Measurements from ENCODE around the gene MBIP.

MBIP gene, protein sequence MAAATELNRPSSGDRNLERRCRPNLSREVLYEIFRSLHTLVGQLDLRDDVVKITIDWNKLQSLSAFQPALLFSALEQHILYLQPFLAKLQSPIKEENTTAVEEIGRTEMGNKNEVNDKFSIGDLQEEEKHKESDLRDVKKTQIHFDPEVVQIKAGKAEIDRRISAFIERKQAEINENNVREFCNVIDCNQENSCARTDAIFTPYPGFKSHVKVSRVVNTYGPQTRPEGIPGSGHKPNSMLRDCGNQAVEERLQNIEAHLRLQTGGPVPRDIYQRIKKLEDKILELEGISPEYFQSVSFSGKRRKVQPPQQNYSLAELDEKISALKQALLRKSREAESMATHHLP

DNA sequence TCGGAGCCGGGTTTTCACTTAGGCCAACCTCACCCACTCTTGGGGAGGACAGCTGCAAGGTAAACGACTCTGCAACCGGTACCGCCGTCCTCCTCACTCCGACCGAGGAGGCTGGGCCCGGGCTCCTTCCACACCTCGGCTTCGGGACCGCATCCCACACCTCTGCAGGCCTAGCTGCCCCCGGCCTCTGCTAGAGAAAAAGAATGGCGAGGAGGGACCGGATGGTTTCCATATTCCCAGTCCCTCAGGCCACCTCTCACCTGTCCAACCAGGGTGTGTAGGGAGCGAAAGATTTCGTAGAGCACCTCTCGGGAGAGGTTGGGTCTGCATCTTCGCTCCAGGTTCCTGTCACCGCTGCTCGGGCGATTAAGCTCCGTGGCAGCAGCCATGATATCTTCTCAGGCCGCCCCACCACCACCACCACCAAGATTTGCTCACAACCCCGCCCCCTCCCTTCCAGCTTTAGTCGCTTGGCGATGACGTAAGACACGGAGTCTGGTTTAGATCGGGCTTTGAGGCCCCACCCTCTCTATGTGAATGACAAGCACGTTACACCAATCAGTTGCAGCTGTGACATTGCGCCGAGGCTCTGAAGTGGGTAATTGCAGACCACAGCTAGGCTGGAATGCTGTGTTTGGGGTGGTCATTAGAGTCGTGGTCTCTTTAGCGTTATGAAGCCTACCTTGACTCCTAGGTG, at the start of gene MBIP:
TSS of gene MBIP (minus strand) at position 438 of the 697 bp plus-strand sequence. CDS start at position 389, 49 bp downstream.
- peak; percentile 92 for DNase-seq (ENCODE audit: low read depth)
- TF ChIP-seq, protein P1, sequence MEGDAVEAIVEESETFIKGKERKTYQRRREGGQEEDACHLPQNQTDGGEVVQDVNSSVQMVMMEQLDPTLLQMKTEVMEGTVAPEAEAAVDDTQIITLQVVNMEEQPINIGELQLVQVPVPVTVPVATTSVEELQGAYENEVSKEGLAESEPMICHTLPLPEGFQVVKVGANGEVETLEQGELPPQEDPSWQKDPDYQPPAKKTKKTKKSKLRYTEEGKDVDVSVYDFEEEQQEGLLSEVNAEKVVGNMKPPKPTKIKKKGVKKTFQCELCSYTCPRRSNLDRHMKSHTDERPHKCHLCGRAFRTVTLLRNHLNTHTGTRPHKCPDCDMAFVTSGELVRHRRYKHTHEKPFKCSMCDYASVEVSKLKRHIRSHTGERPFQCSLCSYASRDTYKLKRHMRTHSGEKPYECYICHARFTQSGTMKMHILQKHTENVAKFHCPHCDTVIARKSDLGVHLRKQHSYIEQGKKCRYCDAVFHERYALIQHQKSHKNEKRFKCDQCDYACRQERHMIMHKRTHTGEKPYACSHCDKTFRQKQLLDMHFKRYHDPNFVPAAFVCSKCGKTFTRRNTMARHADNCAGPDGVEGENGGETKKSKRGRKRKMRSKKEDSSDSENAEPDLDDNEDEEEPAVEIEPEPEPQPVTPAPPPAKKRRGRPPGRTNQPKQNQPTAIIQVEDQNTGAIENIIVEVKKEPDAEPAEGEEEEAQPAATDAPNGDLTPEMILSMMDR (conservative IDR thresholded peaks at IDR 0.05; ENCODE audit: low read depth, low read length) = no peak
- peak within 1 kb of the TSS; percentile 95 for H3K4me3 ChIP-seq (ENCODE audit: low read length)

DNA sequence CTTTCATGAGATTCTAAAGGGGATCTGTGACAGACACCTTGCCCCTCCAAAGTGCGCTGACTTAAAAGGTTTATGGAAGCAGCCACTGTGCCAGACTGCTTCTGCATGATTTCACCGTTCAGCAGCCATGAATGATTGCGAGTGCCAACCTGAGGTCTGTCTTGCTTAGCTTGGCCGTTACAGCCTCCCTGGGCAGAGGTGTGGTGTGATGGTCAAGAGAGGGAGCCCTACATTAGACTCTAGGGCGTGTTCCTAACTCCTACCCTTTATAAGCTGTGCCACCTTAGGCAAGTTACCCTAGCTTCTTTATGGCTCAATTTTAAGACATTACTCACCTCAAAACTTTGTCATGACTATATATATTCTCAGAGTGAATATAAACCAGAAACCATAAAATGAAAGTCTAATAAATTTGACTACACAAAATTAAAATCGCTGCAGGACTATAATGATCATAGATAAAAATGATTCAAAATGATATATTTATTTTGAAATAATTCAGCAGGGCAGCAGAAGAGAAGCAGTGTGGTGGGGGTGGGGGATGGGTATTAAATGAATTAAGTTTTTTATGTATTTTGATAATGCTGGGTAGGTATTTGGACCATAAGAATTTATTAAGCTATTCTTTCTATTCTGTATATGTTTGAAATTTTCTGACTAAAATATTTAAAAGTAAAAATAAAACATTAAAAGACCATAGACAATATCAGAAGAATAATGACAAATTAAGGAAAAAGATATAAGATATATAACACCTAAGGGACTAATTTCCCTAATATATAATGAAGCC, 47.7 kb upstream of the MBIP start:
- TF ChIP-seq, protein P1 (conservative IDR thresholded peaks at IDR 0.05; ENCODE audit: low read depth, low read length) = no peak

DNA sequence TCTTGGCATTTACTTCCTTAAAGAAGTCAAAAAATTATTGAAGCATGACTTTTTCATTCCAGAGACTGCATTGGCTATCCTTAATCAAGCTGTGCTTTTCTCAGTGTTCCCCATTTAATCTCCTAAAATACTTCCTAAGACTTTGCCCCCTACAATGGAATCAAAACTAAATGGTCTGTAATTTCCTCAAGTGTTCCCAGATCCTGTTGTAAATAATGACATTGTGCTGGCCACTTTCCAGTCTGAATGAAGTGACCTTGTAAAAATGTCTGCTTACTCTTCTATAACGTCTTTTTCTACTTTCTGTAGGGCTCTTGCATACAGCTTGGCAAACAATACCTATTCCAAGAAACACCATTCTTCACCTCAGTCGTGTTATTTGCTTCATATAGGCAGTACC, 45.3 kb upstream of the MBIP start:
- TF ChIP-seq, protein P1 (conservative IDR thresholded peaks at IDR 0.05; ENCODE audit: low read depth, low read length) = no peak
- H3K4me3 ChIP-seq (ENCODE audit: low read length) = no peak overlapping the region
- DNase-seq (ENCODE audit: low read depth) = no peak

More for the DNA sequence above, 47.7 kb upstream of the MBIP start:
- DNase-seq (ENCODE audit: low read depth) = no peak
- no peak overlapping the region for H3K4me3 ChIP-seq (ENCODE audit: low read length)

DNA sequence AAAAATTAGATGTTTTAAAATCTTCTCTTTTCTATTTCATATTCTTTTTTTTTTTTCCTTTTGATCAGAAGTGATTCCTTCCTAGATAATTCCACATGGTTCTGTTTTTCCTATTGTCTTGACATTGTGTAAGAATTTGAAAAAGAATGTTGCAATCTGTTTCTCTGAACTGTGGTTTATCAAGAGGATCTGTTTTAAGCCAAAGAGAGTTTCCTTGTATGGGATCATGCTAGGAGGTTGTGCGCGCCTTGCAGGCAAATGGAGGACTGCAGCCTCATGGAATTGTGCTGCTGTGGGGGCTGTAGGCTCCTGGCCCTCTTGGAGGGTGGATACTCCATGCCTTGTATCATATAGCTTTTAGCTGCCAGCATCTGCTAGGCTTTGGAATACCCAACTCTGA, 43.3 kb upstream of the MBIP start:
- DNase-seq (ENCODE audit: low read depth) = no peak
- H3K4me3 ChIP-seq (ENCODE audit: low read length) = no peak overlapping the region
- TF ChIP-seq, protein P1 (conservative IDR thresholded peaks at IDR 0.05; ENCODE audit: low read depth, low read length) = no peak

DNA sequence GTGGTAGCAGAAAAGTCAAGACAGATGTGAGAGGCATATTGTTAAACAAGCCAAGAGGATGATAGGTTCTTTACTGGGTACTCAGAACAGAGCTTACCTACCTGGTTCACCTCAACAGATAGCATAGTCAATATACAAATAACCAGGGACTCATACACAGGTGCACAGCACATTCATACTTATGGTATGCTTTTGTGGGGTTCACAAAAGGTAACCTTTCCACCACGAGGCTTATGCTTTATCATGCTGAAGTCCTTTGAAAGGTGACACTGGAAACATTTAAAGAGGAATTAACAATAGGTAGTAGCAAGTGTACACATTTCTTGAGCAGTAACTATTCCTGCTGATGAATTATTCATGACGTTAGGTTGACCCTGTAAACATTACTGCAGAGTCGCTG, 42.2 kb upstream of the MBIP start:
- H3K4me3 ChIP-seq (ENCODE audit: low read length) = no peak overlapping the region
- DNase-seq (ENCODE audit: low read depth) = no peak
- TF ChIP-seq, protein P1 (conservative IDR thresholded peaks at IDR 0.05; ENCODE audit: low read depth, low read length) = no peak

DNA sequence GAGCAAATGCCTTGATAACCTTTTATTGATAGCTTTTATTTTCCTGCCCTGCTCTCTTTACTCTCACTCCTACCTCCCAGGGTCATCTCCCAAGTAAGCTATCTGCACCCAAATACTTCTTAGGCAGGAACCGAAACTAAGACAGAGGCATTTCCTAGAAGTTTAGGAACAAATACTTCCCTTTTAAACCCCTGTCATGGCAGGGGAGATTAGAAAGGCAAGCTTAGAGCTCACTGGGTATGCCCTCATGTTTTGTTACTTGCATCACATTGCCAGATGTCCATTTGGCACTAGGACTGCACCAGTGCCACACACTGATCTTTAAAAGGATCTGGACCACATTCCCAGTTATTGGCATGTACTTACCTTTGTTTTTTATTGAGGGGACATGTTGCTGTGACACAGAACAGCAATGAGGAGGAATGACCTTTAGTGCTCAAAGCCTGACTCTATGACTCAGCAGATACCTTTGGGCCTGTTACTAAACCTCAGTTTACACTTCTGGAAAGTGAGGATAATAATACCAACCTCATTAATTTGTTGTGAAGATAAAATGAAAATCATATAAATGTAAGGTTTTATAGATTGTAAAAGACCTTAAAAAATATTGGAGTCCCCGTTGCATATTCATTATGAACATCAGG, 40.9 kb upstream of the MBIP start:
- DNase-seq (ENCODE audit: low read depth) = no peak
- H3K4me3 ChIP-seq (ENCODE audit: low read length) = no peak overlapping the region
- TF ChIP-seq, protein P1 (conservative IDR thresholded peaks at IDR 0.05; ENCODE audit: low read depth, low read length) = no peak
